GM20000 (cell line): ENCODE measurements around the gene SYNE1.

Source experiments
- DNase-seq: peaks from one replicate; pipeline ENCODE4 v3.0.0; 2012; ENCODE audit warnings: low spot score
- TF ChIP-seq, protein P1 (sequence below): IDR thresholded peaks from 2 replicates; pipeline ENCODE4 v1.5.1; 2012; ENCODE audit warnings: mild to moderate bottlenecking, control low read depth; ENCODE audit errors: extremely low read depth, missing control alignments

SYNE1 gene

DNA sequence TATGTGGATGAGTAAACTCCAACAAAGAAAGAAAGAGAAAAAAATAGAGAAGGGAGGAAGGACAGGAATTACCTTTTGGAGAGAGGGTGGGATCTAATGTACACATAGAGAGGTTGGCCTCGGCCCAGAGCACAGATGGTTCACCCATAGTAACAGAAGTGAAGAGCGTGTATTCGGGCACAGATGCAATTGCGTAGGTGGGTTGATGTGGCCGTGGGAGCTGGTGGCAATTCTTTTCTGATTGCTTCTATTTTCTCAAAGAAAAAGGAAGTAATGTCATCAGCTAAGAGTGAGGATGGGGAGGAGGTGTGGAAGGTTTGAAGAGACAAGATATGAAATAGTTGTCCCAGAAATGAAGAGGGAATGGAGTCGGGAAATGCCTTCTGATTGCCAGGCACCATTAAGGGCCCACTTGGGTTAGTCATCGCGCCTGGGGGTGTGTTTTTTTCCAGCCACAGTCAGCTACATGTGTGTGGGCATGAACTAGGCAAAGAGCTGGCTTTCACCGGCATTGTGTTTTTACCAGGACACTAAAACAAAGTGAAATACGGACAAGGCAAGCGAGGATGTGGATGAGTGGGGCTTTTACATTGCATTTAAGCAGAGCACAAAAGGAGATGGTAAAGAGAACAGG is 158.7 kb downstream of the SYNE1 start:
- no peak for DNase-seq
- TF ChIP-seq, protein P1, sequence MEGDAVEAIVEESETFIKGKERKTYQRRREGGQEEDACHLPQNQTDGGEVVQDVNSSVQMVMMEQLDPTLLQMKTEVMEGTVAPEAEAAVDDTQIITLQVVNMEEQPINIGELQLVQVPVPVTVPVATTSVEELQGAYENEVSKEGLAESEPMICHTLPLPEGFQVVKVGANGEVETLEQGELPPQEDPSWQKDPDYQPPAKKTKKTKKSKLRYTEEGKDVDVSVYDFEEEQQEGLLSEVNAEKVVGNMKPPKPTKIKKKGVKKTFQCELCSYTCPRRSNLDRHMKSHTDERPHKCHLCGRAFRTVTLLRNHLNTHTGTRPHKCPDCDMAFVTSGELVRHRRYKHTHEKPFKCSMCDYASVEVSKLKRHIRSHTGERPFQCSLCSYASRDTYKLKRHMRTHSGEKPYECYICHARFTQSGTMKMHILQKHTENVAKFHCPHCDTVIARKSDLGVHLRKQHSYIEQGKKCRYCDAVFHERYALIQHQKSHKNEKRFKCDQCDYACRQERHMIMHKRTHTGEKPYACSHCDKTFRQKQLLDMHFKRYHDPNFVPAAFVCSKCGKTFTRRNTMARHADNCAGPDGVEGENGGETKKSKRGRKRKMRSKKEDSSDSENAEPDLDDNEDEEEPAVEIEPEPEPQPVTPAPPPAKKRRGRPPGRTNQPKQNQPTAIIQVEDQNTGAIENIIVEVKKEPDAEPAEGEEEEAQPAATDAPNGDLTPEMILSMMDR = no peak

DNA sequence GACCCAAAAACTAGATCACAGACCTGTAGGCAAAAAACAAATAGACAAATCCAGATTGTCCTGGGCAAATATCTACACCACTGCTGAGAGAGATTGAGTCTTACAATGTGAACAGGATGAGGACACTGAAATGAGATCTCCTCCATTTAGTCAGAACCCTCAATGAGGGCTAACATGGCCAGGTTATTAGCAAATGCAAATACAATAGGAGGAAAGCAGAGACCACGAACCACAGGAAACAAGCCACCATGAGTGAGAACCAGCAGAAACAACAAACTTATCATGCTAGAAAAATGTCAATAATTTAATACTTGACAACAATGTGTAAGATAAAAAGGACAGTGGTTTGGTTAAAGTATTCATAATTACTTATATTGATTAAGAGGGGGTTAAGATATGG is 162.8 kb downstream of the SYNE1 start:
- no peak for DNase-seq
- TF ChIP-seq, protein P1 = no peak

DNA sequence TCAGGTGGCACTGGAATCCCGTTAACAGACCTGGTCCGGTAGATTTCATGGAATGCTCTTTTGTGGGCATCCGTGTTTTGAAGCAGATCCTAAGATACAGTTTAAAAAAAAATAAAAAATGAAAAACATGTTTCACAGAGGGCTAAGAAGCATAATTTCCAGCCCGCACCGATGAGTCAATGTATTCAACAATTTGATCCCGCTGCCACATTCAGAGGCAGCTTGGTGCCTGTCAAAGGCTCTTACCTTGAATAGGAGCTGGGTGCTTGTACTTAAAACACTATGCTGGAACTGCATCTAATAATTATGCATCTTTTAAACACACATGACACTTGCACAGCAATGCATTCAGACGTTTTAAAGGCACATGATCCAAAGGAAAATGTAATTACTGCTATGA is 164.8 kb downstream of the SYNE1 start:
- DNase-seq = no peak

DNA sequence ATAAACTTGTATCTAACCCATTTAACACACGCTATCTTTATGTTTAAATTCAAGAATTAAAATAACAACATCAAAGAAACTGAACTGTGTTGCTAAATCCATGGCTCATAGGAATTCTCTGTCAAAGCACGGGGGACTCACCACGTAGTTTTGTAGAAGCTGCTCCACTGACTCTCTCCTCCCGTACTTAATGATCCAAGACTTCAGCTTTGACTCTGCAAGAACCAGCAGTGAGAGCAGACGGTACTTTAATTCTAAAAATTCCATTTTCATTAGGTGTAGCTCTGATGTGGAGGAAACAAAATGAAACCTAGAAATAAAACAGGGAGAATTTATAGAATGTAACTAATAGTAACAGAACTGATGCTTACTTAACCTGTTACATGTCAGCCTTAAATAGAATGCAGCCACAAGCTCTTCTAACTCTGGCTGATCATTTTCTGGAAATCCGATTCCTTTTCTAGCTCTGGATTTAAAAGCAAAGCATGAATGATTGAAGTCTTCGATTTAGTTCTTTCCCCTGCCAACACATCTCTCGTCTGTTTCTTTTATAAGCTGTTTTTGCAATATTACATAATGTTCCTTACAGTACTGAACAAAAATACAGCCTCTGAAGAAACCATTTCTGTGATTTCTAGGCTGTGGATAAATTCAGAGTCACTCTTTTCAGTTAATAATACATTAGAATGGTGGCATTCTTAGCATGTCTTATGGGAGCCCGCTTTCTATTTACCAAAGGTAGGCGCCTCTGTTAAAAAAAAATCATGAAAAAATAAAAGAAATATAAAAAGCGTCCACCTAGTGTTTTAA is 165.5 kb downstream of the SYNE1 start:
- TF ChIP-seq, protein P1 = no peak
- no peak for DNase-seq

More for the DNA sequence above, 164.8 kb downstream of the SYNE1 start:
- TF ChIP-seq, protein P1 = no peak

DNA sequence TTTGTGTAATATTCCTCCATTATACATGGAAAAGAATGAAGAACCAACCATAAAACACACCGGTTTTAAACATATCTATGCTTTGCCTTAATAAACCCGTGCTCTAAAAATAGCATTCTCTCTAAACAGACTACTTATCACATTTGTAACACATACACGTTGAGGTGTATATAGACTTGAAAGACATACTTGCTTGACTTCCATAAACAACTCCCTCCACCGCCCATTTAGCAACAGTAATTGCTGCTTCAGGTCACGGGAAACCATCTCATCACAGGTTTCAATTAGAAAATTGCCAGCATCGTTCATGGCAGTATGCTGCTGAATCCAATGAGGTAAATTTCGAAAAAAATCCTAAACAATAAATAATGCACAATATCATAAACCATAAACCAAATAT is 174.0 kb downstream of the SYNE1 start:
- no peak for DNase-seq
- TF ChIP-seq, protein P1 = no peak

DNA sequence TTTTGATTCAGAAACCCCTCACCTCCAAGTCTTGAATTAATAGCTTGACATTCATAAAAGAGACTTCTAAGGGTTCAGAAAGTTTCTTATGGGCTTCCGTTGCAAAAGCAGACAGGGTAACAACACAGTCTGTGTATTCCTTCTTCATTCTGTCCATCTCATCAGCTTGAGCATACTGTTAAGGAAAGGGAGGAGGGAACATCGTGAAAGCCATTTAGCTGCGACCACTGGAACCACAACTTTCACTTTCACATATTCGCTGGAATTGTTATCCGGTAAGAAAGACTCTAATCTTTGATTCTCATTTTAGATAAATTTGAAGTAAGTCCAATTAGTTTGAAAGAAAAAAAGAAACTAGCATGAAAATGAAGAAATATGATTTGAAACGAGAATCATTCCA is 174.4 kb downstream of the SYNE1 start:
- TF ChIP-seq, protein P1 = no peak
- no peak for DNase-seq

DNA sequence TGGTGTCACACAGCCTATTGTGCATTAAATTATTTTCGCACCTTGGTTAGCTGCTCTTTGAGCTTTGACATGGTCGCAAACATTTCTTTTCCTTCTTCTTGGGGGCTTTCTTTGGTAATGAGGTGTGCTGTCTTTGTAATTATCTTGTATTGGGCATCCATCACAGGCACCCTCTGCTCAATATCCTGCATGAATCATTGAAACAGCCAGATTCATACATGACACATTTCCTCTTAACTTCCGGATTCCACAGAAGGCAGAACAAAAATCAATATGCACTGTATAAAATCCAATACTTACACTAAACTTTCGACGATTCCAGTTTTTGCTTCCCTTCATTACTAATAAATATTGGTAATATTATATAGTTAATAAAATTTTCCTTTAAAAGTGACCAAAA is 175.6 kb downstream of the SYNE1 start:
- TF ChIP-seq, protein P1 = no peak

More for the DNA sequence above, 175.6 kb downstream of the SYNE1 start:
- no peak for DNase-seq
